Trophoblast cell (in vitro differentiated cells and primary cell): ENCODE results near the gene TENM3.
"Not testable (repeated sequence)": the region's sequence is repeated elsewhere in the genome, so short reads cannot be mapped to it uniquely, and the experiment has no call there.

Source experiments
- DNase-seq, 2 donors: peaks; one replicate each; pipeline ENCODE4 v3.0.0-alpha.2; 2016
- H2AFZ ChIP-seq: 2 replicates; pipeline ENCODE4 v1.6.1; 2013; ENCODE audit warnings: low read length, moderate library complexity, mild to moderate bottlenecking; ENCODE audit not compliant: insufficient read depth, poor library complexity
- H2AK5ac ChIP-seq: 2 replicates; pipeline ENCODE4 v1.6.1; 2013; ENCODE audit warnings: mild to moderate bottlenecking, low read length
- H2BK120ac ChIP-seq: 2 replicates; pipeline ENCODE4 v1.6.1; 2013; ENCODE audit warnings: low read length, mild to moderate bottlenecking, moderate library complexity; ENCODE audit not compliant: insufficient read depth, poor library complexity
- H2BK12ac ChIP-seq: 2 replicates; pipeline ENCODE4 v1.6.1; 2013; ENCODE audit warnings: mild to moderate bottlenecking, low read length, moderate library complexity
- H2BK5ac ChIP-seq: 2 replicates; pipeline ENCODE4 v1.6.1; 2013; ENCODE audit warnings: low read length, low read depth, moderate library complexity, mild to moderate bottlenecking; ENCODE audit not compliant: poor library complexity
- H3K14ac ChIP-seq: 2 replicates; pipeline ENCODE4 v1.6.1; 2013; ENCODE audit warnings: mild to moderate bottlenecking, low read length
- H3K18ac ChIP-seq: 2 replicates; pipeline ENCODE4 v1.6.1; 2013; ENCODE audit warnings: mild to moderate bottlenecking, low read length
- H3K23ac ChIP-seq: 2 replicates; pipeline ENCODE4 v1.6.1; 2013; ENCODE audit warnings: low read length
- H3K27ac ChIP-seq: 2 replicates; pipeline ENCODE4 v1.5.1; 2013; ENCODE audit warnings: low read depth, mild to moderate bottlenecking, inconsistent platforms, low read length, moderate library complexity
- H3K27me3 ChIP-seq: 2 replicates; pipeline ENCODE4 v1.6.1; 2013; ENCODE audit warnings: inconsistent platforms, mild to moderate bottlenecking, low read length, moderate library complexity; ENCODE audit not compliant: insufficient read depth
- H3K36me3 ChIP-seq, 2 experiments: 1 replicate in 1 of 2; 2 replicates in 1 of 2; pipeline ENCODE4 v1.6.1; 2013; ENCODE audit warnings: low read length in 2 of 2, mild to moderate bottlenecking in 2 of 2, moderate library complexity in 1 of 2; ENCODE audit not compliant: insufficient read depth in 2 of 2, control insufficient read depth in 1 of 2
- H3K4ac ChIP-seq: 2 replicates; pipeline ENCODE4 v1.6.1; 2013; ENCODE audit warnings: low read depth, mild to moderate bottlenecking, low read length, moderate library complexity
- H3K4me1 ChIP-seq, 2 experiments: 1 replicate in 1 of 2; 2 replicates in 1 of 2; pipeline ENCODE4 v1.6.1; 2013; ENCODE audit warnings: low read length in 2 of 2, mild to moderate bottlenecking in 2 of 2, moderate library complexity in 1 of 2; ENCODE audit not compliant: insufficient read depth in 2 of 2, control insufficient read depth in 1 of 2
- H3K4me2 ChIP-seq: 2 replicates; pipeline ENCODE4 v1.6.1; 2013; ENCODE audit warnings: inconsistent platforms, mild to moderate bottlenecking, low read length, moderate library complexity
- H3K4me3 ChIP-seq: 2 replicates; pipeline ENCODE4 v1.5.1; 2013; ENCODE audit warnings: mild to moderate bottlenecking, low read depth, low read length, inconsistent platforms
- H3K79me1 ChIP-seq: one replicate; pipeline ENCODE4 v1.6.1; 2013; ENCODE audit warnings: low read length
- H3K79me2 ChIP-seq: 2 replicates; pipeline ENCODE4 v1.6.1; 2013; ENCODE audit warnings: low read length, mild to moderate bottlenecking; ENCODE audit not compliant: control insufficient read depth, insufficient read depth, poor library complexity
- H3K9ac ChIP-seq: 2 replicates; pipeline ENCODE4 v1.6.1; 2013; ENCODE audit warnings: mild to moderate bottlenecking, low read length
- H3K9me3 ChIP-seq: 2 replicates; pipeline ENCODE4 v1.6.1; 2013; ENCODE audit warnings: low read depth, mild to moderate bottlenecking, control low read depth, inconsistent platforms, low read length; ENCODE audit not compliant: insufficient read depth
- H4K12ac ChIP-seq: 2 replicates; pipeline ENCODE4 v1.6.1; 2013; ENCODE audit warnings: low read depth, mild to moderate bottlenecking, low read length, moderate library complexity
- H4K8ac ChIP-seq: 2 replicates; pipeline ENCODE4 v1.6.1; 2013; ENCODE audit warnings: low read depth, mild to moderate bottlenecking, low read length, moderate library complexity
- H4K91ac ChIP-seq: one replicate; pipeline ENCODE4 v1.6.1; 2013; ENCODE audit warnings: low read depth, mild to moderate bottlenecking, low read length, moderate library complexity
- WGBS: extraction: QIAGEN DNeasy Blood & Tissue Kit; methylation state at CpG from one replicate; pipeline ENCODE4 v1.1.7; 2013; ENCODE audit warnings: missing lambda C conversion rate; ENCODE audit not compliant: insufficient read length, insufficient coverage; ENCODE audit errors: extremely low coverage; 5-methylcytosine and 5-hydroxymethylcytosine counted together

Gene TENM3

DNA sequence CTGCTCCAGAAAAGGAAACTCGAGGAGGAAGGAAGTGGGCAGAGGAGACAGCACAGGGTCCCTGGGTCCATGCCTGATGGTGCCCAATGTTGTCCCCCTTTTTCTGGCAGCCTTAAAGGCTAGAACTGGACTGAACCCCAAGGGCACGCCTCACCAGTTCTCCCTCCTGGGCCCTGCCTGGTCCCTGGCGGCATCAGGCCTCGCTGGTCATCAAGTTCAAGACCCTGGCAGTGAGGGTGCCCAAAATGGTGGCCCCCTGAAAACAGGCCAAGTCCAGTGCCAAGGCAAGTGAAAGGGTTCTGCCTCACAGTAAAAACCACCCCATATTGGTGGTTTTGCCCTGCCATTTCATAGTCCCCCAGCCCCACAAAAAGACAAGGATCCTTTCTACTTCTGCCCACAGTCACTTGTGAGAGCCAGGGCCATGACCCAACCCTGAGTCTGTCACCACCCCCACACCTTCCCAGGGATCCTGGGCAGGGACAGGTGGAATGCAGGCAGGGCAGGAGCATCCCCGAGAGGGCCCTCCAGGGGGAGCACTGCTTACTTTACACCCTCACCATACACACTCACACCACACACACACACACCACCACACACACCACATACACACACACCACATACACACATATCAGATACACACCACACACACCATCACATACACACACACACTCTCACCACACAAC lies 566.4 kb downstream of the TENM3 start:
- H4K91ac ChIP-seq, result no peak overlapping the region
- no peak overlapping the region for H3K27ac ChIP-seq
- H3K4ac ChIP-seq, result no peak overlapping the region
- WGBS, result no CpG with 5 or more reads among the region's 5 CpGs
- peak in 1 of 2 donors; percentile 15 for DNase-seq
- no peaks in the 10 kb centered on the region for H3K27me3 ChIP-seq
- no peak overlapping the region for H3K14ac ChIP-seq
- H4K12ac ChIP-seq, result no peak overlapping the region
- H3K23ac ChIP-seq, result peak overlapping the region; percentile 29
- no peaks in the 10 kb centered on the region for H3K79me1 ChIP-seq
- no peak overlapping the region for H2BK12ac ChIP-seq
- H3K18ac ChIP-seq, result no peak overlapping the region
- H2AFZ ChIP-seq, result no peak overlapping the region
- H3K4me2 ChIP-seq, result no peak overlapping the region
- H2BK5ac ChIP-seq, result no peak overlapping the region
- H2AK5ac ChIP-seq, result no peak overlapping the region
- no peaks in the 10 kb centered on the region for H3K79me2 ChIP-seq
- H3K9ac ChIP-seq, result no peak overlapping the region
- H3K9me3 ChIP-seq, result peaks cover 13% of the 10 kb centered on the region
- H3K4me1 ChIP-seq, result peaks cover 0 to 4% of the 10 kb centered on the region in 2 experiments
- peaks cover 0 to 2% of the 10 kb centered on the region in 2 experiments for H3K36me3 ChIP-seq
- no peak overlapping the region for H4K8ac ChIP-seq
- peak overlapping the region; percentile 59 for H3K4me3 ChIP-seq
- no peak overlapping the region for H2BK120ac ChIP-seq

GRCh38 chr4:182810103-182810615 lies 567.0 kb downstream of the TENM3 start:
- Histone ChIP-seq H3K4ac (no peak overlapping the region), H4K12ac (no peak overlapping the region), H3K4me3 (peak overlapping the region; percentile 66), H2AK5ac (no peak overlapping the region), H3K27me3 (no peaks in the 10 kb centered on the region), H3K36me3 (peaks cover 0 to 2% of the 10 kb centered on the region in 2 experiments), H3K4me2 (no peak overlapping the region), H3K9ac (no peak overlapping the region), H3K23ac (peak overlapping the region; percentile 89), H2BK5ac (no peak overlapping the region), H2AFZ (no peak overlapping the region), H4K8ac (no peak overlapping the region), H3K79me1 (no peaks in the 10 kb centered on the region), H3K79me2 (no peaks in the 10 kb centered on the region), H3K9me3 (peaks cover 13% of the 10 kb centered on the region), H3K27ac (no peak overlapping the region), H2BK12ac (no peak overlapping the region), H3K4me1 (peaks cover 0 to 4% of the 10 kb centered on the region in 2 experiments), H3K14ac (no peak overlapping the region), H2BK120ac (no peak overlapping the region), H4K91ac (no peak overlapping the region), H3K18ac (no peak overlapping the region)
- WGBS, result 100% methylated on average over 3 of the region's 4 CpGs
- DNase-seq, result no peak

- H2BK12ac ChIP-seq, result no peak overlapping the region
- H3K23ac ChIP-seq, result no peak overlapping the region
- H3K9me3 ChIP-seq, result peaks cover 13% of the 10 kb centered on the region
- H3K79me1 ChIP-seq, result no peaks in the 10 kb centered on the region
- H3K4ac ChIP-seq, result no peak overlapping the region
- H3K27me3 ChIP-seq, result no peaks in the 10 kb centered on the region
- no peak overlapping the region for H4K91ac ChIP-seq
- no peak overlapping the region for H3K4me2 ChIP-seq
- H3K18ac ChIP-seq, result no peak overlapping the region
- H2AK5ac ChIP-seq, result no peak overlapping the region
- no peak overlapping the region for H3K14ac ChIP-seq
- no peak overlapping the region for H2AFZ ChIP-seq
- H4K12ac ChIP-seq, result no peak overlapping the region
- H3K9ac ChIP-seq, result no peak overlapping the region
- peak overlapping the region; percentile 42 for H3K4me3 ChIP-seq
- peaks cover 0 to 2% of the 10 kb centered on the region in 2 experiments for H3K36me3 ChIP-seq
- no peak for DNase-seq
- H2BK120ac ChIP-seq, result no peak overlapping the region
- H3K4me1 ChIP-seq, result no peaks in the 10 kb centered on the region
- no CpG with 5 or more reads among the region's 4 CpGs for WGBS
- H3K27ac ChIP-seq, result no peak overlapping the region
- no peak overlapping the region for H2BK5ac ChIP-seq
- H3K79me2 ChIP-seq, result no peaks in the 10 kb centered on the region
- no peak overlapping the region for H4K8ac ChIP-seq
Measured at GRCh38 chr4:182812916-182813315, 569.7 kb downstream of the TENM3 start.

- H3K79me1 ChIP-seq, H4K91ac ChIP-seq, H4K8ac ChIP-seq, H3K9me3 ChIP-seq, DNase-seq, H3K79me2 ChIP-seq, H3K9ac ChIP-seq, H3K36me3 ChIP-seq, H3K27me3 ChIP-seq, H2BK5ac ChIP-seq, H3K27ac ChIP-seq, H4K12ac ChIP-seq, H3K18ac ChIP-seq, H2AFZ ChIP-seq, H2BK12ac ChIP-seq, H3K4me2 ChIP-seq, H3K4me1 ChIP-seq, H2AK5ac ChIP-seq, H3K14ac ChIP-seq, H2BK120ac ChIP-seq, H3K4ac ChIP-seq, H3K4me3 ChIP-seq, H3K23ac ChIP-seq: not testable (repeated sequence)
- WGBS, result no CpG with 5 or more reads among the region's 9 CpGs
Measured at GRCh38 chr4:182814065-182814464, 570.9 kb downstream of the TENM3 start.
